DND-41 (cell line): ENCODE data around the gene ACSM6.

Experiments used
- EZH2 ChIP-seq: IDR thresholded peaks from 3 replicates; pipeline ENCODE4 v1.6.1; 2012; ENCODE audit warnings: borderline replicate concordance, low read depth, mild to moderate bottlenecking, moderate library complexity, low read length, inconsistent platforms; ENCODE audit not compliant: severe bottlenecking
- TF ChIP-seq, protein P1 (sequence below): IDR thresholded peaks from 2 replicates; pipeline ENCODE4 v1.5.1; 2012; ENCODE audit warnings: borderline replicate concordance, low read length, moderate library complexity, mild to moderate bottlenecking; ENCODE audit not compliant: poor library complexity, severe bottlenecking; ENCODE audit errors: extremely low read depth

DNA sequence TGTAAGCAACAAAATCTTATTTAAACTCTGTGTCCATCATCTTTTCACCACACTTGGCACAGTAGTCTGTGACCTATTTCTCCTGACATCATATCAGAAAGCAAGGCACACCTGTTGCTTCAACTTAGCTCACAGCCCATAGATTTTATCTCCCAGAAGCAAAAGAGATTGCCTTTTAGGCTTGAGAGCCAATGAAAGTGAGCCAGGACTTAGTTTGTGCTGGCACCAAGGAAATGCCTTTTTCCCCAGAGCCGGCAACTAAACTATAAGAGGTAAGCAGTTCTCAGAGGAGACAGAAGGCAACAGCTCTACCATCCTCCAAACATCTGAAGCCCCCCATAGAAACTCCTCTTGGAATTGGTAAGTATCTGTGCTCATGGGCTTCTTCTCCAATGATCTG, at the start of gene ACSM6:
- TF ChIP-seq, protein P1, sequence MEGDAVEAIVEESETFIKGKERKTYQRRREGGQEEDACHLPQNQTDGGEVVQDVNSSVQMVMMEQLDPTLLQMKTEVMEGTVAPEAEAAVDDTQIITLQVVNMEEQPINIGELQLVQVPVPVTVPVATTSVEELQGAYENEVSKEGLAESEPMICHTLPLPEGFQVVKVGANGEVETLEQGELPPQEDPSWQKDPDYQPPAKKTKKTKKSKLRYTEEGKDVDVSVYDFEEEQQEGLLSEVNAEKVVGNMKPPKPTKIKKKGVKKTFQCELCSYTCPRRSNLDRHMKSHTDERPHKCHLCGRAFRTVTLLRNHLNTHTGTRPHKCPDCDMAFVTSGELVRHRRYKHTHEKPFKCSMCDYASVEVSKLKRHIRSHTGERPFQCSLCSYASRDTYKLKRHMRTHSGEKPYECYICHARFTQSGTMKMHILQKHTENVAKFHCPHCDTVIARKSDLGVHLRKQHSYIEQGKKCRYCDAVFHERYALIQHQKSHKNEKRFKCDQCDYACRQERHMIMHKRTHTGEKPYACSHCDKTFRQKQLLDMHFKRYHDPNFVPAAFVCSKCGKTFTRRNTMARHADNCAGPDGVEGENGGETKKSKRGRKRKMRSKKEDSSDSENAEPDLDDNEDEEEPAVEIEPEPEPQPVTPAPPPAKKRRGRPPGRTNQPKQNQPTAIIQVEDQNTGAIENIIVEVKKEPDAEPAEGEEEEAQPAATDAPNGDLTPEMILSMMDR = no peak
- no peak for TF ChIP-seq EZH2
